ENCODE measurements around the gene RTP3.
A peak's percentile ranks its signal among the peaks of the same experiment; 100 is the strongest.

RTP3 gene

GRCh38 chr3:46469680-46470357, 28.0 kb upstream of the RTP3 start:
- DNase-seq = no peak

- no peak for DNase-seq
Observed at GRCh38 chr3:46470831-46471230, 26.9 kb upstream of the RTP3 start.

GRCh38 chr3:46471371-46471914, 26.3 kb upstream of the RTP3 start:
- DNase-seq = no peak

GRCh38 chr3:46472736-46473135, 25.0 kb upstream of the RTP3 start:
- no peak for DNase-seq

- DNase-seq = no peak
Observed at GRCh38 chr3:46477145-46477544, 20.6 kb upstream of the RTP3 start.

- DNase-seq = no peak
Observed at GRCh38 chr3:46477756-46478155, 20.0 kb upstream of the RTP3 start.

- DNase-seq = no peak
Observed at GRCh38 chr3:46478341-46478740, 19.4 kb upstream of the RTP3 start.

GRCh38 chr3:46479021-46479420, 18.8 kb upstream of the RTP3 start:
- no peak for DNase-seq

- DNase-seq = no peak
Observed at GRCh38 chr3:46479696-46480095, 18.1 kb upstream of the RTP3 start.

GRCh38 chr3:46480491-46481195, 17.1 kb upstream of the RTP3 start:
- no peak for DNase-seq

- no peak for DNase-seq
Observed at GRCh38 chr3:46481636-46482035, 16.1 kb upstream of the RTP3 start.

GRCh38 chr3:46482632-46483350, 15.0 kb upstream of the RTP3 start:
- no peak for DNase-seq

- peak; percentile 4 for DNase-seq
Observed at GRCh38 chr3:46483825-46484224, 14.0 kb upstream of the RTP3 start.

GRCh38 chr3:46484388-46484787, 13.4 kb upstream of the RTP3 start:
- DNase-seq = no peak

GRCh38 chr3:46484911-46485778, 12.6 kb upstream of the RTP3 start:
- peak; percentile 97 for DNase-seq

GRCh38 chr3:46485779-46486175, 12.0 kb upstream of the RTP3 start:
- no peak for DNase-seq

- peak; percentile 95 for DNase-seq
Observed at GRCh38 chr3:46488735-46489361, 8.9 kb upstream of the RTP3 start.

GRCh38 chr3:46489381-46489780, 8.4 kb upstream of the RTP3 start:
- DNase-seq = no peak

- no peak for DNase-seq
Observed at GRCh38 chr3:46489875-46490274, 7.9 kb upstream of the RTP3 start.

- DNase-seq = no peak
Observed at GRCh38 chr3:46490338-46491084, 7.3 kb upstream of the RTP3 start.

All from NCI-H146 (cell line).